DMS114 treated with DMSO at 0.1 percent for 48 hours (cell line): ENCODE results near the gene NTN1.
"Not testable (repeated sequence)": the region's sequence is repeated elsewhere in the genome, so short reads cannot be mapped to it uniquely, and the experiment has no call there.

Experiments
- DNase-seq: peaks from one replicate; lab custom pipeline; 2025; ENCODE audit not compliant: unreplicated experiment; lab: John Stamatoyannopoulos, UW

The NTN1 gene

DNA sequence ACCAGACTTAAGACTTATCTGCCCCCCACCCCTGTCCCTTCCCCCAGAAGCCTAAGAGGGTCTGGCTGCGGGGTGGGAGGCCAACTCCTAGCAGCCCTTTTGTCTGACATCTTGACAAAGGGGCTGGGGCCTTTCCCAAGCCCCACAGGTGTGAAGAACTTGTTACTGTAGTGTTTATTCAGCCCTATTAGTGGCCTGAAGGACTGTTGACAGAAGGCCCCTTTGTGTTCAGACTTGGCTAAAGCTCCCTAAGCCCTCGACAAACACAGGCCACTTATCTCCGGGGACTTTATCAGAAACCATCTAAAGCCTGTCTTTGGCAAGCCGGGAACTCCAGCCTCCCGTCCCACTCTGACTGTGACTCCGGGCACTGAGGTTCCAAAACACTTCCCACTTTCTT lies 129.8 kb downstream of the NTN1 start:
- DNase-seq = no peak

DNA sequence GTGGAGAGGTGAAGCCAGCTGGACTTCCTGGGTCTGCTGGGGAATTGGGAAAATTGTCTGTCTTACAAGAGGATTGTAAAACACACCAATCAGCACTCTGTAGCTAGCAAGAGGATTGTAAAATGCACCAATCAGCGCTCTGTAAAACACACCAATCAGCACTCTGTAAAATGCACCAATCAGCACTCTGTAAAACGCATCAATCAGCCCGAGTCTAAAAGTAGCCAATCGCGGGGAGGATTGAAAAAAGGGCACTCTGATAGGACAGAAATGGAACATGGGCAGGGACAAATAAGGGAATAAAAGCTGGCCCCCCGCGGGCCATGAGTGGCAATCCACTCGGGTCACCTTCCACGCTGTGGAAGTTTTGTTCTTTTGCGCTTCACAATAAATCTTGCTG lies 130.4 kb downstream of the NTN1 start:
- DNase-seq = not testable (repeated sequence)

- no peak for DNase-seq
These were observed 137.5 kb downstream of the NTN1 start for GRCh38 chr17:9158544-9159452.

GRCh38 chr17:9162275-9162985 lies 141.1 kb downstream of the NTN1 start:
- DNase-seq = no peak

DNA sequence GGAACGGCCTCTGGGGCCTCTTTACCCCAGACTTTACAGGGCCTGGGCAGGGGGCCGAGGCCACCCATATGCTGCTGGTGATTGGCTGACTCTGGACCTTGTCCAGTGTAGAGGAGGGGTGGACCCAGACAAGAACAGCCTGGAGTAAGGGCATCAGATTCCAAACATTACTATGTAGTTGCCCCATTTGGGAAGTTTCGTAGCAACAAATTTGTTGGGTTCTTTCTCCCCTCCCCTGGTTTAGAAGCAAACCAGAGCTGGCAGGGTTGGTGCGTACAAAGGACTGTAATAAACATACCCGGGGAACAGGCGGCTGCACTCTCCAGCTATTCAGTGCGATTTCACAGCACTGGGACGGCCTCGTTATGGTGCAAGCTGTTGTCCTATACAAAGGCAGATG lies 145.5 kb downstream of the NTN1 start:
- DNase-seq = no peak

DNA sequence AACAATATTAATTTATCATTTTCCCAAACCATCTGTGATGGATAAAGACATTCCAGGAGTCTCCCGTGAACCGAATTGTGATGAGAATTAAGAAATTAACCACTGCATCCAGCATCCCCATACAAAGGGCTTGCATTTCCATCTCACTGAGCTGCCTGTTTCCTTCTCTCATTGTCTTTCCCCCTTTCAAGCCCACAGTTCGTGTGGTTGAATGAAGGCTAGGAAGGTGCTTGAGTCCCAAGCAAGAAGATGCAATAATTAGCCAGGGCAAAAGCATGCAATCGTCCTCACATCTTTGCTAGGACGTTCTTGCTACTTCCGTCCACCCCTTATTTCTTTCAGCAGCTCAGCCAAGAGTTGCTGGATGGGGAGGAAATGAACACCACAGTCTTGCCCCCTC lies 146.1 kb downstream of the NTN1 start:
- no peak for DNase-seq

GRCh38 chr17:9169116-9169515 lies 147.8 kb downstream of the NTN1 start:
- DNase-seq = no peak

DNA sequence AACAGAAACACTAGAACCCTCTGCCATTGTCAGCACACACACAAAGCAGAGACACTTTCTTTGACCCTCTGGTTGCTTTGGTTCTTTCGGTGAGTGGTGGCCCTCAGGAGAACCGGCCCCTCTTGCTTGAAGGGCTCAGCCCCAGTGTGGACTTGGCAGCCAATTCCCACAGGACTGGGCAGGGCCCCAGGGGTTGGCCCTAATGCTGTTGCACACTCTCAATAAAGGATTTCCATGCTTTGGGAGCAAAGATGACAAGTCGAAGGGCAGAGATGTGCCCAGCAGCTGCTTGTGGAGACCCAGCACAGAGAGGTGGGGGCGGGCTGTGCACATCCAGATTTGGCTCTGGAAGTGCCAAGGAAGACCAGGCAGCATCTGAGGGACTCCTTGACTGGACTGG lies 149.0 kb downstream of the NTN1 start:
- no peak for DNase-seq

- no peak for DNase-seq
These were observed 149.5 kb downstream of the NTN1 start for GRCh38 chr17:9170853-9171252.

DNA sequence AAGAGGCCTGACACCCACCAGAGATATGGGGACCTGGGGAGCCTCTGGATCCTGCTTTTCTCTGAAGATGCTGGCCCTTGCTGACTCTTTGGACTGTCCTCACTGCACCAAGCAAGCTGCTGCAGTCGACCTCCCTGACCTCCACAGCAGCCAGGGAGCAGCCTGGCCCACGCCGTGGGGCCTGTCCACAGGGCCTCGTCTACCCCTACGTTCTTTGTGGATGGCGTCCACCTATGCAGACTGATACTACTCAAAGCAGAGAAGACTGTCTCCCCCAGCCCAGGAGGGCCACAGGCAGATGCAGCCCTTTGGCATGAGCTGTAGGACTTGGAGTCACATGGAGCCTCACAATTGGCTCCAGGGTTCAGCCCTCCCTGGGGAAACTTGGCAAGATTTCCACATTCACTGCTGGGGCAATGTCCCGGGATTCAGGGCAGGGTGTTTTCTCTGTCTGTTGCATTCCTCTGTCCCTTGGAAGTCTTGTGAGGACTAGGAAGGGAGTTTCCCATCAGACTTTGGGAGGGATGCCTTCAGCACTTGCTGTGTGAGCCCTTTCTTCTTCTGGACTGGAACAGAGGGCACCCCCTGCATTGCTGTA lies 152.2 kb downstream of the NTN1 start:
- DNase-seq = no peak

DNA sequence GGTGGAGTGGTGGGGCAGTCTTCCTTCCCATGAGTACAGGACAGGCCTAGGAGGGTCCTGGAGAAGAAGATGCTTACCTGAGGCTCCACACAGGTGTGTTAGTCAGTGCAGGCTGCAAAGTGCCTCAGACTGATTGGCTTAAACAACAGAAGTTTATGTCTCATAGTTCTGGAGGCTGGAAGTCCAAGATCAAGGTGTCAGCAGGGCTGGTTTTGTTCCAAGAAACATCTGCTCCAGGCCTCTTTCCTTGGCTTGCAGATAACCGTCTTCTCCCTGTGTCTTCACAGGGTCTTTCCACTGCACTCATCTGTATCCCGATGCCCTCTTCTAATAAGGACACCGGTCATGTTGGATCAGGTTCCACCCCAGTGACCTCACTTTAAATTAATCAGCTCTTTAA lies 153.0 kb downstream of the NTN1 start:
- DNase-seq = no peak

GRCh38 chr17:9174779-9175574 lies 153.7 kb downstream of the NTN1 start:
- no peak for DNase-seq

DNA sequence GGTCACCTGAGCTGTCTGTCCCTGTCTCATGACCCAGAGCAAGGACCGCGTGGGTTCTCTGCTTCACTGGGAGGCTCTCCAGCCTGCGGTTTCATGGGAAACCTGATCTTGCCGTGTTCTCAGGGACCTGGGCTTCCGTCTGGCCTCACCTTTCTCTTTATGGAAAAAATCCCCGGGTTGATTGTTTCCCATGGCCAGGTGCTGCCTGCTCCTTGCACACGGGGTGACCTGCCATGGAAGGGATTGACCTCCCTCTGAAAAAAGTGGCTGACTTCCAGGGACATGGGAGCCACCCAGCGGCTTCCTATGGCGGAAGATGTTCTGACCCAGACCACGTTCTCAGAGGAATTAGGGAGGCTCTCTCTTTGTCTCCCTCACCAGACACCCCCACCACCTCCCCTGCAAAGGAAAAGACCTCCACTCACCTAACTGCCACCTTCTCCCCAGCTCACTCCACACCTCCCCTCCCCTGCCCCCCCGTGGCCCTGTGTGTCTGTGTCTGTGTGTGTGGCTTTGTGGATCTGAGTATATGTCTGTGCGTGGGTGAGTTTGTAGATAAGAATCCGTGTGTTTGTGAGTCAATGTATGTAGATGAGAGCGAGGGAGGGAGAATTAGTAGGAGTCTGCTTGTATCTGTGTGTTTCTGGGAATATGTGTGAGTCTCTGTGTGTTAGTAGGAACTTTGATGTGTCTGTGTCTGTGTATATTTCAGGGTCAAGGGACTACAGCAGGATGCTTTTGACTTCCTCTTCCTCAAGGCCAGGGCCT lies 154.6 kb downstream of the NTN1 start:
- DNase-seq = no peak

DNA sequence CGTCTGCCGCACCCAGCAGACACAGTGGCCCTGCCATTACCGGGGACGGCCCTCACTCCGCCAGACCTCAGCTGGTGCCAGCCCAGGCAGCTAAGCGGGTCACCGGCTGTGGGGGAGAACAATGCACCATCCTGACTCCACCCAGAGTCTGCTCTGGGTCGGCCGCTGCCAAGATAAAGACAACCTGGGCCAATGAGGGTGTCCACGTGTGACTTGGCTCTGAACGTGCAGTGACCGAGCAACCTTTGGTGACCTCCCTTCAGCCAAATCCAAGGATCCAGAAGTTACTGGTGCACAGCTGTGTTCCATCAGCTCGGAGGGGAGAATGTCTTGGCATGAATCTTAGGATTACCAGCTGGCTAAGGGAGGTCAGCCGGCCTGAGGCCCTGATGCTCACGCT lies 155.9 kb downstream of the NTN1 start:
- DNase-seq = no peak

DNA sequence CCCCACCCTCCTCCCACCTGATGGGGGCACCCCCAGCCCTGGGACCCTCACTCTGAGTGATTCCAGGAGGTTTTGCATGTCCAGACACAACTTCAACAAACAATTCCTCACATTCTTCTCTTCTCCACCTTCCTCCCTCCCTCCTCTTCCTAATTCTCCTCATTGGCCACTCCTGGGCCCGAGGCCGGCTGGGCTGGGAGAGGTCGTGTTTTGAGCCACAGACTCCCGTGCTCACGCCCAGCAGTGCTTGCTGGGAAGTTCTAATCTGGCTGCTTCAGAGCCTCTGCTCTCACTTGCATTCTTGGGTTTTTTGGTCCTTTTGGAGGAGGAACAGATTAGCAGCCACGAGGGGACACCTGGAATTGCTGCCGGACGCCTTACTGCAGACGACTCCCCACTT lies 157.0 kb downstream of the NTN1 start:
- DNase-seq = no peak

GRCh38 chr17:9179602-9180001 lies 158.3 kb downstream of the NTN1 start:
- DNase-seq = no peak

DNA sequence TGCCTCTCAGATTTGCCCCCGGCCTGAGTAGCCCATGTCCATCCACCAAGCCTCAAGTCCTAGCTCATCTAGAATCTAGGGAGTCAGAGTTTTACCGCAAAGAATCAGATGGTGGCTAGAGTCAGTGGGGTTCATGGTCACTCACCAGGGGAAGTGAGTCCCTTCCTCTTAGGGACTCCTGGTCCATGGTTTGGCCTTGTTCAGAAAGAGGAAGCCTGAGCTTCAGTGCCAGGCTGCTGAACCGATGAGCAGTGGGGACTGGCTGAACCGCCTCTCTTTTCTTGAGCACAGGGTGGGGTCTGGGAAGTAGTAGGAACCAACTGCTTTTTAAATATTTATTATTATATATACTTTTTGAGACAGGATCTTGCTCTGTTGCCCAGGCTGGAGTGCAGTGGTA lies 160.3 kb downstream of the NTN1 start:
- no peak for DNase-seq

- DNase-seq = no peak
These were observed 162.0 kb downstream of the NTN1 start for GRCh38 chr17:9183306-9183705.

DNA sequence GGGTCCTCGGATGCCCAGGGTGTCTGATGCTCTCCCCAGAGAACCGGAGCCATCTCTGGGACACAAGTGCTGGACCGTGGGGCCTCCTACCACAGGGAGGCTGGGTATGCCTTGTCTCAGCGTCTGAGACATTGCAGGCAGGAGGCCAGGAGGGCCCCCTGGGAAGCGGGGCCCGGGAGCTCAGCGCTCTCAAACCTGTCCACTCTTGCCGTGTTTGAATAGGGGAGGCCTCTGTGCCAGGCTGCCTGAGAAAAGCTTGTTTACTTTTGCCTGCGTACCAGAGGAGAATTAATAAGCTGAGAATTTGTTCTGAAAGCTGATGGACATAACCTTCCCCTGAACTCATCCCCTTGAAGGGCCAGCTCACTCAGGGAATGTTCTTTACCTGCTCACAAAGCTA lies 163.8 kb downstream of the NTN1 start:
- DNase-seq = no peak

DNA sequence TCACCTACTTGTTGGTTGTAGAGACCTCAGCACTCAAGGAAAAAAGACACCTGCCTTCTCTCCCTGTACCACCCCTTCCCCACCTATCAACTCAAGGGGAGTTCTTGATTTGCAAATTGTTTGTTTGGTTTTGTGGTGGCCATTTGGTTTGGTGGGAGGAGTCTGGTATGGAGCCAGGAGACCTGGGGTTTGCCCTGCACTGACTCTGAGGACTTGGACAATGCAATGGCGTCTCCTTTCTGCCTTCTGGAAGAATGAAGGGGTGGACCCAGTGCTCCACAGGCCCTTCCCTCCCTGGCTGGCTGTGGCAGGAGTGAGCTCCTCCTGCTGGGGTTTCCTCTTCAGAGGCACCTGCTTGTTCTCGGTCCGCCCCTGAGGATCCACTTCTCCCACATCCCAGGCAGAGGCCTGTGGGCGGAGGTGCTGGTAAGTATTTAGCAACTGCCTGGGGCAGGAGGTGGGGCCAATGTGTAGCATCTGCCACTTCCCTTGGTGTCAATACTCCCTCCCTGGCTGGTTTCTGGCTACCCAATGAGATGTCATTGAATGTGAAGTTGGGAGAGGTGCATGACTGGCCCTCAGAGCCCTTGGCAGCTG lies 164.5 kb downstream of the NTN1 start:
- DNase-seq = no peak
